Caco-2 (cell line): ENCODE data around the gene WDR33. TPM values are rescaled to one million over a fixed set of nuclear protein-coding genes. Genes with fewer than 3 reads are reported as not detected.

Experiments
- BruUV-seq: library from RNA; stranded (reverse); fragments of 400-500 nt; replicated peaks from 2 replicates; lab custom pipeline; 2021; lab: Mats Ljungman, UMichigan
- CTCF ChIA-PET: fragments of 300-600 bp; sonication (Branson Sonifier 250); formaldehyde crosslinking; loops from one replicate; lab custom pipeline; 2022; ENCODE audit warnings: antibody characterized with exemption; lab: Charles Lee
- POLR2A ChIA-PET: fragments of 300-600 bp; sonication (Branson Sonifier 250); formaldehyde crosslinking; loops from one replicate; lab custom pipeline; 2022; ENCODE audit warnings: antibody characterized with exemption; lab: Charles Lee
- DNase-seq, 2 experiments: peaks; one replicate each; pipeline versions ENCODE4 v3.0.0 to v3.0.0-alpha.2; 2020 to 2022
- H3K27me3 ChIP-seq: replicated peaks from 2 replicates; pipeline ENCODE4 v1.6.0; 2011; ENCODE audit warnings: low read length; ENCODE audit not compliant: control insufficient read depth, insufficient read depth
- H3K36me3 ChIP-seq: 2 replicates; pipeline ENCODE4 v1.5.1; 2011; ENCODE audit warnings: low read length; ENCODE audit not compliant: control insufficient read depth, insufficient read depth
- H3K4me1 ChIP-seq: fragments of 250-450 bp; sonication (Bioruptor Pico); 2 replicates; pipeline ENCODE4 v1.5.1; 2020; ENCODE audit warnings: mild to moderate bottlenecking
- H3K4me3 ChIP-seq: 2 replicates; pipeline ENCODE4 v1.5.1; 2011; ENCODE audit warnings: low read depth, mild to moderate bottlenecking, control low read depth, low read length
- H3K9me3 ChIP-seq: fragments of 250-450 bp; sonication (Bioruptor Pico); 2 replicates; pipeline ENCODE4 v1.5.1; 2020; ENCODE audit warnings: mild to moderate bottlenecking, moderate library complexity
- H3K27ac Mint-ChIP-seq: one replicate; pipeline ENCODE4 v1.8.0; 2022; ENCODE audit warnings: mixed read lengths; ENCODE audit not compliant: unreplicated experiment
- H3K27me3 Mint-ChIP-seq: one replicate; pipeline ENCODE4 v1.8.0; 2022; ENCODE audit warnings: mixed read lengths; ENCODE audit not compliant: insufficient read depth, unreplicated experiment
- H3K36me3 Mint-ChIP-seq: one replicate; pipeline ENCODE4 v1.8.0; 2022; ENCODE audit warnings: mild to moderate bottlenecking, mixed read lengths; ENCODE audit not compliant: insufficient read depth, unreplicated experiment
- H3K4me1 Mint-ChIP-seq: one replicate; pipeline ENCODE4 v1.8.0; 2022; ENCODE audit warnings: low read depth, mixed read lengths; ENCODE audit not compliant: unreplicated experiment
- H3K4me3 Mint-ChIP-seq: one replicate; pipeline ENCODE4 v1.8.0; 2022; ENCODE audit warnings: mild to moderate bottlenecking, moderate library complexity, mixed read lengths; ENCODE audit not compliant: unreplicated experiment
- H3K9me3 Mint-ChIP-seq: one replicate; pipeline ENCODE4 v1.8.0; 2022; ENCODE audit warnings: mixed read lengths; ENCODE audit not compliant: unreplicated experiment
- intact Hi-C: fragments of 100-400 bp; cut with micrococcal nuclease; formaldehyde crosslinking; loops from one replicate; pipeline ENCODE4 v1.10.0; 2022; ENCODE audit not compliant: unreplicated experiment
- total RNA-seq: library from RNA; stranded (reverse); gene quantifications from 2 replicates; pipeline ENCODE4 v1.2.3, GENCODE V29; 2022
- TF ChIP-seq, protein P1 (sequence below), 2 experiments: fragments of 200-600 bp in 1 of 2; IDR thresholded peaks; 1 replicate in 1 of 2; 2 replicates in 1 of 2; pipeline versions ENCODE4 v1.5.1 to v1.8.0; 2011 to 2022; ENCODE audit warnings: antibody characterized with exemption in 1 of 2, control low read depth in 1 of 2, inconsistent platforms in 1 of 2, low read depth in 1 of 2, low read length in 1 of 2, mild to moderate bottlenecking in 1 of 2, moderate library complexity in 1 of 2; ENCODE audit not compliant: insufficient read depth in 1 of 2, severe bottlenecking in 1 of 2, unreplicated experiment in 1 of 2

The WDR33 gene
- total RNA-seq, 1 experiment from 2014 or later = 77.5 TPM

GRCh38 chr2:127792805-127793204, 18.2 kb downstream of the WDR33 start:
- DNase-seq = no peak
- Histone ChIP-seq H3K4me1 (no peaks in the 10 kb centered on the region), H3K9me3 (no peaks in the 10 kb centered on the region), H3K36me3 (no peaks in the 10 kb centered on the region; the same call in 1 of the 2 replicates), H3K4me3 (no peak overlapping the region), H3K27me3 (no peaks in the 10 kb centered on the region)
- Mint-ChIP-seq H3K4me1 (peaks cover 7% of the 10 kb centered on the region), H3K27ac (no peak overlapping the region), H3K4me3 (no peak overlapping the region), H3K9me3 (peaks cover 10% of the 10 kb centered on the region), H3K36me3 (peaks cover 55% of the 10 kb centered on the region), H3K27me3 (no peaks in the 10 kb centered on the region)
- TF ChIP-seq, protein P1, sequence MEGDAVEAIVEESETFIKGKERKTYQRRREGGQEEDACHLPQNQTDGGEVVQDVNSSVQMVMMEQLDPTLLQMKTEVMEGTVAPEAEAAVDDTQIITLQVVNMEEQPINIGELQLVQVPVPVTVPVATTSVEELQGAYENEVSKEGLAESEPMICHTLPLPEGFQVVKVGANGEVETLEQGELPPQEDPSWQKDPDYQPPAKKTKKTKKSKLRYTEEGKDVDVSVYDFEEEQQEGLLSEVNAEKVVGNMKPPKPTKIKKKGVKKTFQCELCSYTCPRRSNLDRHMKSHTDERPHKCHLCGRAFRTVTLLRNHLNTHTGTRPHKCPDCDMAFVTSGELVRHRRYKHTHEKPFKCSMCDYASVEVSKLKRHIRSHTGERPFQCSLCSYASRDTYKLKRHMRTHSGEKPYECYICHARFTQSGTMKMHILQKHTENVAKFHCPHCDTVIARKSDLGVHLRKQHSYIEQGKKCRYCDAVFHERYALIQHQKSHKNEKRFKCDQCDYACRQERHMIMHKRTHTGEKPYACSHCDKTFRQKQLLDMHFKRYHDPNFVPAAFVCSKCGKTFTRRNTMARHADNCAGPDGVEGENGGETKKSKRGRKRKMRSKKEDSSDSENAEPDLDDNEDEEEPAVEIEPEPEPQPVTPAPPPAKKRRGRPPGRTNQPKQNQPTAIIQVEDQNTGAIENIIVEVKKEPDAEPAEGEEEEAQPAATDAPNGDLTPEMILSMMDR (IDR thresholded peaks at IDR 0.05; ENCODE audit: insufficient read depth in 1 of 2, low read depth in 1 of 2, low read length in 1 of 2, severe bottlenecking in 1 of 2, unreplicated experiment in 1 of 2) = no peak
- no TSS peak for BruUV-seq
- ChIA-PET CTCF (interaction anchor here (0.7 kb wide), 1 partner anchor 111 kb away, joined by 5 read pairs; no protein-coding TSS in a partner anchor), POLR2A (no interaction called here)
- intact Hi-C loops = no loop called here

GRCh38 chr2:127790694-127791529, 20.1 kb downstream of the WDR33 start:
- intact Hi-C loops = no loop called here
- no peak overlapping the region for H3K27ac Mint-ChIP-seq
- no TSS peak for BruUV-seq
- CTCF ChIA-PET = no interaction called here
- no peaks in the 10 kb centered on the region for H3K4me1 Mint-ChIP-seq
- DNase-seq = no peak
- Histone ChIP-seq H3K4me1 (peaks cover 6% of the 10 kb centered on the region), H3K9me3 (no peaks in the 10 kb centered on the region), H3K4me3 (no peak overlapping the region), H3K36me3 (no peaks in the 10 kb centered on the region; the same call in 1 of the 2 replicates), H3K27me3 (no peaks in the 10 kb centered on the region)
- POLR2A ChIA-PET = no interaction called here
- H3K9me3 Mint-ChIP-seq = no peaks in the 10 kb centered on the region
- TF ChIP-seq, protein P1 (IDR thresholded peaks at IDR 0.05; ENCODE audit: insufficient read depth in 1 of 2, low read depth in 1 of 2, low read length in 1 of 2, severe bottlenecking in 1 of 2, unreplicated experiment in 1 of 2) = no peak
- H3K27me3 Mint-ChIP-seq = no peaks in the 10 kb centered on the region
- H3K36me3 Mint-ChIP-seq = peaks cover 43% of the 10 kb centered on the region
- no peak overlapping the region for H3K4me3 Mint-ChIP-seq

- intact Hi-C loops = no loop called here
- ChIA-PET POLR2A (no interaction called here), CTCF (no interaction called here)
- no peak for DNase-seq
- BruUV-seq = no TSS peak
- Histone ChIP-seq H3K36me3 (no peaks in the 10 kb centered on the region), H3K4me3 (no peak overlapping the region), H3K9me3 (no peaks in the 10 kb centered on the region), H3K27me3 (no peaks in the 10 kb centered on the region), H3K4me1 (peaks cover 20% of the 10 kb centered on the region)
- peaks cover 12% of the 10 kb centered on the region for H3K4me1 Mint-ChIP-seq
- TF ChIP-seq, protein P1 (IDR thresholded peaks at IDR 0.05; ENCODE audit: insufficient read depth in 1 of 2, low read depth in 1 of 2, low read length in 1 of 2, severe bottlenecking in 1 of 2, unreplicated experiment in 1 of 2) = no peak
- H3K4me3 Mint-ChIP-seq = no peak overlapping the region
- H3K27me3 Mint-ChIP-seq = no peaks in the 10 kb centered on the region
- no peak overlapping the region for H3K27ac Mint-ChIP-seq
- H3K36me3 Mint-ChIP-seq = peaks cover 38% of the 10 kb centered on the region
- no peaks in the 10 kb centered on the region for H3K9me3 Mint-ChIP-seq
These were observed 24.7 kb downstream of the WDR33 start for GRCh38 chr2:127786048-127786809.
